HCT116 (cell line): Measurements from ENCODE around the gene SNED1. TPM values are rescaled to one million over a fixed set of nuclear protein-coding genes. Genes with fewer than 3 reads are reported as not detected.

Experiments used
- ATAC-seq: fragments of 200-7000 bp; cut with Tn5 transposase; 2 replicates; pipeline ENCODE4 v1.9.1; 2020; ENCODE audit warnings: mild to moderate bottlenecking, moderate library complexity
- BruUV-seq: library from RNA; stranded (reverse); fragments of 400-500 nt; replicated peaks from 2 replicates; lab custom pipeline; 2021; lab: Mats Ljungman, UMichigan
- CTCF ChIA-PET: fragments of 300-600 bp; sonication (Branson Sonifier 250); formaldehyde crosslinking; loops from one replicate; lab custom pipeline; 2021; ENCODE audit warnings: antibody characterized with exemption; lab: Charles Lee
- POLR2A ChIA-PET: fragments of 300-600, 350-600 bp; sonication (Branson Sonifier 250); formaldehyde crosslinking; loops from one replicate; lab custom pipeline; 2021; ENCODE audit warnings: antibody characterized with exemption; lab: Charles Lee
- RAD21 ChIA-PET, 2 experiments: fragments of 300-600 bp; sonication (Branson Sonifier 250); formaldehyde crosslinking; loops; one replicate each; lab custom pipeline; 2023; ENCODE audit warnings: low total read pairs in 2 of 2; ENCODE audit not compliant: uncharacterized antibody in 2 of 2, unreplicated experiment in 2 of 2, low non-redundant PET in 1 of 2; lab: Charles Lee
- DNase-seq: peaks from one replicate; pipeline ENCODE4 v3.0.0-alpha.2; 2010; ENCODE audit warnings: low read depth, low spot score
- H2AFZ ChIP-seq: fragments of 200-600 bp; shearing (Covaris generic), sonication (generic); 2 replicates; pipeline ENCODE4 v1.6.1; 2017; ENCODE audit warnings: low read depth, mixed run types, mixed read lengths, antibody characterized with exemption, low read length; ENCODE audit not compliant: poor library complexity, severe bottlenecking
- H3K27ac ChIP-seq: 2 replicates; pipeline ENCODE4 v1.5.1; 2012; ENCODE audit warnings: low read depth, low read length
- H3K27me3 ChIP-seq: fragments of 200-600 bp; sonication (generic); 2 replicates; pipeline ENCODE4 v1.6.1; 2016; ENCODE audit warnings: mixed run types, low read length, mixed read lengths; ENCODE audit not compliant: insufficient read depth
- H3K36me3 ChIP-seq, 2 experiments: fragments of 200-500 bp in 1 of 2; fragments of 200-600 bp in 1 of 2; sonication (Bioruptor generic) in 1 of 2; sonication (generic) in 1 of 2; 2 replicates each; pipeline versions ENCODE4 v1.5.1 to v1.6.1; 2014 to 2016; ENCODE audit warnings: low read length in 2 of 2, inconsistent platforms in 1 of 2, mixed read lengths in 1 of 2, mixed run types in 1 of 2; ENCODE audit not compliant: insufficient read depth in 2 of 2, control insufficient read depth in 1 of 2
- H3K4me1 ChIP-seq, 2 experiments: fragments of 200-600 bp in 1 of 2; sonication (generic) in 1 of 2; 2 replicates each; pipeline versions ENCODE4 v1.5.1 to v1.6.1; 2012 to 2017; ENCODE audit warnings: low read length in 2 of 2, inconsistent platforms in 1 of 2, mild to moderate bottlenecking in 1 of 2, mixed read lengths in 1 of 2, mixed run types in 1 of 2, moderate library complexity in 1 of 2; ENCODE audit not compliant: insufficient read depth in 2 of 2, control insufficient read depth in 1 of 2
- H3K4me2 ChIP-seq: fragments of 200-600 bp; sonication (generic); 2 replicates; pipeline ENCODE4 v1.6.1; 2017; ENCODE audit warnings: mixed run types, low read length, mixed read lengths
- H3K4me3 ChIP-seq, 2 experiments: fragments of 200-600 bp in 1 of 2; sonication (generic) in 1 of 2; replicated peaks in 1 of 2; 2 replicates each; pipeline ENCODE4 v1.5.1; 2011 to 2016; ENCODE audit warnings: low read length in 2 of 2, control low read depth in 1 of 2, low read depth in 1 of 2, mild to moderate bottlenecking in 1 of 2, mixed read lengths in 1 of 2, mixed run types in 1 of 2
- H3K79me2 ChIP-seq: fragments of 200-600 bp; sonication (generic); 2 replicates; pipeline ENCODE4 v1.6.1; 2017; ENCODE audit warnings: mild to moderate bottlenecking, mixed run types, low read length, moderate library complexity, mixed read lengths; ENCODE audit not compliant: insufficient read depth
- H3K9ac ChIP-seq: fragments of 200-600 bp; sonication (generic); 2 replicates; pipeline ENCODE4 v1.6.1; 2016; ENCODE audit warnings: low read length, mixed read lengths
- H3K9me2 ChIP-seq: fragments of 200-600 bp; sonication (generic), shearing (Covaris generic); 2 replicates; pipeline ENCODE4 v1.6.1; 2017; ENCODE audit warnings: mixed run types, mild to moderate bottlenecking, moderate library complexity; ENCODE audit not compliant: insufficient read depth
- H3K9me3 ChIP-seq, 2 experiments: fragments of 200-500 bp in 1 of 2; fragments of 200-600 bp in 1 of 2; sonication (Bioruptor generic) in 1 of 2; sonication (generic) in 1 of 2; 2 replicates each; pipeline ENCODE4 v1.6.1; 2014 to 2017; ENCODE audit warnings: low read length in 2 of 2, mixed read lengths in 2 of 2, inconsistent platforms in 1 of 2, low read depth in 1 of 2, mild to moderate bottlenecking in 1 of 2, mixed run types in 1 of 2, moderate library complexity in 1 of 2; ENCODE audit not compliant: control insufficient read depth in 1 of 2, insufficient read depth in 1 of 2
- H4K20me1 ChIP-seq: fragments of 200-600 bp; sonication (generic), shearing (Covaris generic); 2 replicates; pipeline ENCODE4 v1.6.1; 2017; ENCODE audit warnings: mixed run types, mild to moderate bottlenecking, moderate library complexity; ENCODE audit not compliant: insufficient read depth
- CEBPB ChIP-seq: IDR thresholded peaks from 2 replicates; pipeline ENCODE4 v1.6.1; 2012; ENCODE audit warnings: low read depth
- EGR1 ChIP-seq: IDR thresholded peaks from 2 replicates; pipeline ENCODE4 v1.6.1; 2012; ENCODE audit warnings: low read depth
- ELF1 ChIP-seq: IDR thresholded peaks from 2 replicates; pipeline ENCODE4 v1.6.1; 2012; ENCODE audit warnings: low read depth, borderline replicate concordance
- FOSL1 ChIP-seq: IDR thresholded peaks from 2 replicates; pipeline ENCODE4 v1.6.1; 2012; ENCODE audit warnings: low read depth
- POLR2AphosphoS5 ChIP-seq: IDR thresholded peaks from 2 replicates; pipeline ENCODE4 v1.6.1; 2011; ENCODE audit warnings: mild to moderate bottlenecking, low read depth, low read length, moderate library complexity
- TCF7L2 ChIP-seq: IDR thresholded peaks from 2 replicates; pipeline ENCODE4 v1.7.0; 2011; ENCODE audit warnings: borderline replicate concordance, inconsistent platforms; ENCODE audit not compliant: insufficient read depth, insufficient read length; ENCODE audit errors: extremely low read depth
- YY1 ChIP-seq: IDR thresholded peaks from 2 replicates; pipeline ENCODE4 v1.6.1; 2011; ENCODE audit warnings: low read length, low read depth, moderate library complexity, mild to moderate bottlenecking; ENCODE audit not compliant: insufficient replicate concordance; ENCODE audit errors: extremely low read depth
- intact Hi-C: fragments of 100-400 bp; cut with micrococcal nuclease; formaldehyde crosslinking; loops from 2 replicates; pipeline ENCODE4 v1.10.0; 2022
- total RNA-seq: library from RNA; stranded (reverse); gene quantifications from one replicate; pipeline ENCODE4 v1.2.1, GENCODE V29; 2021; ENCODE audit not compliant: unreplicated experiment
- TF ChIP-seq, protein P1 (sequence below): IDR thresholded peaks from 2 replicates; pipeline ENCODE4 v1.6.1; 2012
- TF ChIP-seq, protein P2 (sequence below), 3 experiments: fragments of 200-600 bp in 1 of 3; sonication (generic) in 1 of 3; IDR thresholded peaks in 2 of 3; conservative IDR thresholded peaks in 1 of 3; 2 replicates each; pipeline ENCODE4 v1.5.1; 2012 to 2017; ENCODE audit warnings: low read depth in 2 of 3, low read length in 2 of 3, antibody characterized with exemption in 1 of 3, borderline replicate concordance in 1 of 3, control low read depth in 1 of 3, mild to moderate bottlenecking in 1 of 3, mixed read lengths in 1 of 3, mixed run types in 1 of 3, moderate library complexity in 1 of 3; ENCODE audit not compliant: insufficient read depth in 1 of 3

The SNED1 gene
- total RNA-seq, 1 experiment from 2014 or later: 9.6 TPM

DNA sequence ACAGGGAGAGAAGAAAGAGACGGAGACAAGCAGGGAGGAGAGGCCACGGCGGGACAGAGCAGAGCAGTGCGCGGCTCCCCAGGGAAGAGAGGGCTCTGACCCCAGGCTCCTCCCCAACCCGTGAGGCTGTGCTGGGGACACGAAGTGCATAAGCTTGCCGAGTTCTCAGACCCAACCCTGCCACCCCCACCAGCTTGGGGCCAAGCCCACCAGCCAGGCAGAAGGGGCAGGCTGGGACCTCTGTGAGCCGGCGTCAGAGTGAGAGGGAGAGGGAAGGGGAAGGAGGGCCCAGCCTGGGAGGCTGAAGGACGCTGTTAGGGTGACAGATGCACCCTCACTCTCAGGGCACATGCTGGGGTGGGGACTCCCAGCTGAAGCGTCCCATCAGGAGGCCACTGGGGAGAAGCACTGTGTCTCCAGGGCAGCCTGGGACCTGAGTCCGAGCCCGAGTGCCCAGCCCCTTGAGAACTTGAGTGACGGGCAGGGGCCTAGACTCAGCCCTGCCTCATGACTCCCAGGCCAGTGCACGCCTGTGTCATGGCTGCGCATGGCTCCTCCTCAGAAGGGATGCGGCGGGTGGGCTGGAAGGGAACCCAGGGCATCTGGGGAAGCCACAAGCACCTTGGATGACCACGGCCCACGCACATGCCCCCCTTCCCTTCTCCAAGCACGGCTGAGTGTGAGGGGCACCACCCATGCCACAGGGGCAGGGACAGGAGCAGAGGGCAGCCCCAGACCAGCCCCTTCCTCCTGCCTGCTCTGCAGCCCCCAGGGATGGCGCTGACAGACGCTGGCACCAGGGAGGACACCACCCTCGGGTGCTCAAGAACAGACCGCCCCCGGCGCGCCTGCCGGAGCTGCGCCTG lies 72.6 kb downstream of the SNED1 start:
- ChIA-PET POLR2A (no interaction called here), RAD21 (no interaction called here), CTCF (no interaction called here)
- Histone ChIP-seq H4K20me1 (no peaks in the 10 kb centered on the region), H3K9ac (no peak overlapping the region), H3K36me3 (no peaks in the 10 kb centered on the region), H3K4me1 (no peaks in the 10 kb centered on the region), H3K27ac (no peak overlapping the region), H3K4me2 (no peak overlapping the region), H3K79me2 (no peaks in the 10 kb centered on the region), H3K9me3 (no peaks in the 10 kb centered on the region), H3K4me3 (no peak overlapping the region), H2AFZ (no peak overlapping the region), H3K27me3 (no peaks in the 10 kb centered on the region), H3K9me2 (no peaks in the 10 kb centered on the region)
- no peak for DNase-seq
- intact Hi-C loops: loop anchor here (10.0 kb wide), 1 partner anchor 216 kb away; no protein-coding TSS in a partner anchor
- no peak for TF ChIP-seq POLR2AphosphoS5
- TF ChIP-seq TCF7L2: no peak
- TF ChIP-seq, protein P1, sequence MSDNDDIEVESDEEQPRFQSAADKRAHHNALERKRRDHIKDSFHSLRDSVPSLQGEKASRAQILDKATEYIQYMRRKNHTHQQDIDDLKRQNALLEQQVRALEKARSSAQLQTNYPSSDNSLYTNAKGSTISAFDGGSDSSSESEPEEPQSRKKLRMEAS: no peak
- TF ChIP-seq CEBPB: no peak
- no peak for TF ChIP-seq EGR1
- TF ChIP-seq YY1: no peak
- TF ChIP-seq, protein P2, sequence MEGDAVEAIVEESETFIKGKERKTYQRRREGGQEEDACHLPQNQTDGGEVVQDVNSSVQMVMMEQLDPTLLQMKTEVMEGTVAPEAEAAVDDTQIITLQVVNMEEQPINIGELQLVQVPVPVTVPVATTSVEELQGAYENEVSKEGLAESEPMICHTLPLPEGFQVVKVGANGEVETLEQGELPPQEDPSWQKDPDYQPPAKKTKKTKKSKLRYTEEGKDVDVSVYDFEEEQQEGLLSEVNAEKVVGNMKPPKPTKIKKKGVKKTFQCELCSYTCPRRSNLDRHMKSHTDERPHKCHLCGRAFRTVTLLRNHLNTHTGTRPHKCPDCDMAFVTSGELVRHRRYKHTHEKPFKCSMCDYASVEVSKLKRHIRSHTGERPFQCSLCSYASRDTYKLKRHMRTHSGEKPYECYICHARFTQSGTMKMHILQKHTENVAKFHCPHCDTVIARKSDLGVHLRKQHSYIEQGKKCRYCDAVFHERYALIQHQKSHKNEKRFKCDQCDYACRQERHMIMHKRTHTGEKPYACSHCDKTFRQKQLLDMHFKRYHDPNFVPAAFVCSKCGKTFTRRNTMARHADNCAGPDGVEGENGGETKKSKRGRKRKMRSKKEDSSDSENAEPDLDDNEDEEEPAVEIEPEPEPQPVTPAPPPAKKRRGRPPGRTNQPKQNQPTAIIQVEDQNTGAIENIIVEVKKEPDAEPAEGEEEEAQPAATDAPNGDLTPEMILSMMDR (IDR thresholded peaks at IDR 0.05 in 2 of 3, conservative IDR thresholded peaks at IDR 0.05 in 1 of 3; ENCODE audit: borderline replicate concordance in 1 of 3, insufficient read depth in 1 of 3, low read depth in 2 of 3, low read length in 2 of 3): no peak
- TF ChIP-seq ELF1: no peak
- TF ChIP-seq FOSL1: no peak
- no TSS peak for BruUV-seq
- no peak for ATAC-seq
